H1 (cell line): ENCODE measurements around the gene KIAA1755. TPM values are rescaled to one million over a fixed set of nuclear protein-coding genes. Genes with fewer than 3 reads are reported as not detected.

Source experiments
- polyA plus RNA-seq, 7 experiments: library from polyadenylated mRNA; depleted of rRNA in 3 of 7; stranded (reverse) in 5 of 7; unstranded in 2 of 7; fragments of >200 nt in 5 of 7; fragments of 200-250 nt in 2 of 7; gene quantifications; 1 replicate in 5 of 7; 2 replicates in 1 of 7; 4 replicates in 1 of 7; pipeline versions ENCODE4 v1.2.1 to v1.2.3, GENCODE V29; 2011 to 2013; ENCODE audit warnings: missing spikeins in 2 of 7, mixed read lengths in 2 of 7
- total RNA-seq: library from RNA; stranded (reverse); fragmentation: NEBNext Ultra II Directional; extraction: Animal tissue kit (Norgen Biotek cat#: 25700); gene quantifications from 2 replicates; pipeline ENCODE4 v1.2.1, GENCODE V29; 2021

The KIAA1755 gene
- total and polyA plus RNA-seq, 2 of the 8 experiments (the other 6 are each of a cell fraction or from before 2014, with no cell fraction given), result 0.23 TPM; not detected in 1

Other genes starting within 250 kb of the KIAA1755 start
- 47.0 TPM in 2 replicates for gene TTI1, start 227.3 kb downstream of the KIAA1755 start, total RNA-seq
- gene TTI1, start 227.3 kb downstream of the KIAA1755 start, polyA plus RNA-seq (2011; rRNA removed), result 34.1 and 38.7 TPM in 2 replicates
- gene RPRD1B, start 227.0 kb downstream of the KIAA1755 start, total RNA-seq, result 17.7 and 20.9 TPM in 2 replicates
- gene RPRD1B, start 227.0 kb downstream of the KIAA1755 start, polyA plus RNA-seq (2011; rRNA removed), result 10.1 and 10.3 TPM in 2 replicates
- gene TGM2, start 95.5 kb downstream of the KIAA1755 start, total RNA-seq, result 1.0 and 1.3 TPM in 2 replicates
- gene TGM2, start 95.5 kb downstream of the KIAA1755 start, polyA plus RNA-seq (2011; rRNA removed), result 0.86 and 1.5 TPM in 2 replicates
- not detected in 2 replicates for gene BPI, start 43.4 kb upstream of the KIAA1755 start, total RNA-seq
- not detected in 2 replicates for gene BPI, start 43.4 kb upstream of the KIAA1755 start, polyA plus RNA-seq (2011; rRNA removed)
- 0.48 and 0.63 TPM in 2 replicates for gene LBP, start 85.7 kb upstream of the KIAA1755 start, total RNA-seq
- gene LBP, start 85.7 kb upstream of the KIAA1755 start, polyA plus RNA-seq (2011; rRNA removed), result 0.44 and 0.60 TPM in 2 replicates
- 59.8 and 63.1 TPM in 2 replicates for gene SNHG17, start 174.6 kb upstream of the KIAA1755 start, total RNA-seq
- gene SNHG17, start 174.6 kb upstream of the KIAA1755 start, polyA plus RNA-seq (2011; rRNA removed), result 59.4 and 74.4 TPM in 2 replicates
- 33.8 and 35.1 TPM in 2 replicates for gene RALGAPB, start 212.1 kb upstream of the KIAA1755 start, total RNA-seq
- gene RALGAPB, start 212.1 kb upstream of the KIAA1755 start, polyA plus RNA-seq (2011; rRNA removed), result 9.2 and 10.6 TPM in 2 replicates